HFFc6 (cell line): ENCODE data around the gene GPC5. TPM values are rescaled to one million over a fixed set of nuclear protein-coding genes. Genes with fewer than 3 reads are reported as not detected.

Source experiments
- DNase-seq: peaks from one replicate; pipeline ENCODE4 v3.0.0-alpha.2; 2018
- H3K27ac Mint-ChIP-seq: 2 replicates; pipeline ENCODE4 v1.8.0; 2020; ENCODE audit warnings: mild to moderate bottlenecking, mixed read lengths
- H3K27me3 Mint-ChIP-seq: 2 replicates; pipeline ENCODE4 v1.8.0; 2021; ENCODE audit warnings: mild to moderate bottlenecking, moderate library complexity, mixed read lengths; ENCODE audit not compliant: insufficient read depth
- H3K36me3 Mint-ChIP-seq: 2 replicates; pipeline ENCODE4 v1.8.0; 2021; ENCODE audit warnings: low read depth, mixed read lengths
- H3K4me1 Mint-ChIP-seq: 2 replicates; pipeline ENCODE4 v1.8.0; 2020; ENCODE audit warnings: low read depth, mixed read lengths
- H3K4me3 Mint-ChIP-seq: 2 replicates; pipeline ENCODE4 v1.8.0; 2020; ENCODE audit warnings: mild to moderate bottlenecking, moderate library complexity, mixed read lengths
- H3K9me3 Mint-ChIP-seq: 2 replicates; pipeline ENCODE4 v1.8.0; 2020; ENCODE audit warnings: mild to moderate bottlenecking, mixed read lengths
- CTCF ChIP-seq: fragments of 200-600 bp; sonication (generic); IDR thresholded peaks from 2 replicates; pipeline ENCODE4 v1.5.0; 2021; ENCODE audit warnings: antibody characterized with exemption, mild to moderate bottlenecking
- total RNA-seq, 6 experiments: library from RNA; stranded (reverse); fragmentation: NEBNext Ultra II Directional; extraction: Animal tissue kit (Norgen Biotek cat#: 25700); gene quantifications; 2 replicates in 1 of 6; 3 replicates in 5 of 6; pipeline ENCODE4 v1.2.3, GENCODE V29; 2021

Gene GPC5
- total RNA-seq, 6 experiments from 2014 or later, result 0.06 TPM; not detected in 5

GRCh38 chr13:92833071-92833470 is 1434.7 kb downstream of the GPC5 start:
- peaks cover 2% of the 10 kb centered on the region for H3K27me3 Mint-ChIP-seq
- DNase-seq, result no peak
- H3K9me3 Mint-ChIP-seq, result peaks cover 10% of the 10 kb centered on the region
- H3K4me3 Mint-ChIP-seq, result no peak overlapping the region
- no peak overlapping the region for H3K27ac Mint-ChIP-seq
- no peaks in the 10 kb centered on the region for H3K36me3 Mint-ChIP-seq
- H3K4me1 Mint-ChIP-seq, result no peaks in the 10 kb centered on the region
- TF ChIP-seq CTCF, result no peak

- no peak overlapping the region for H3K27ac Mint-ChIP-seq
- TF ChIP-seq CTCF, result no peak
- no peaks in the 10 kb centered on the region for H3K36me3 Mint-ChIP-seq
- no peak for DNase-seq
- H3K4me1 Mint-ChIP-seq, result no peaks in the 10 kb centered on the region
- peaks cover 2% of the 10 kb centered on the region for H3K27me3 Mint-ChIP-seq
- peaks cover 10% of the 10 kb centered on the region; the same call in 1 of the 2 replicates for H3K9me3 Mint-ChIP-seq
- H3K4me3 Mint-ChIP-seq, result no peak overlapping the region
Measured at GRCh38 chr13:92836171-92836570, 1437.8 kb downstream of the GPC5 start.

GRCh38 chr13:92838786-92839185 is 1440.4 kb downstream of the GPC5 start:
- no peaks in the 10 kb centered on the region for H3K36me3 Mint-ChIP-seq
- TF ChIP-seq CTCF, result no peak
- H3K27me3 Mint-ChIP-seq, result no peaks in the 10 kb centered on the region
- H3K4me3 Mint-ChIP-seq, result no peak overlapping the region
- peaks cover 5% of the 10 kb centered on the region; the same call in 1 of the 2 replicates for H3K9me3 Mint-ChIP-seq
- H3K4me1 Mint-ChIP-seq, result peaks cover 16% of the 10 kb centered on the region; the same call in 1 of the 2 replicates
- no peak overlapping the region for H3K27ac Mint-ChIP-seq
- peak; percentile 34 for DNase-seq

GRCh38 chr13:92842145-92842544 is 1443.7 kb downstream of the GPC5 start:
- peak overlapping the region; percentile 53; the same call in 1 of the 2 replicates for H3K27ac Mint-ChIP-seq
- no peak overlapping the region for H3K4me3 Mint-ChIP-seq
- no peaks in the 10 kb centered on the region for H3K27me3 Mint-ChIP-seq
- peaks cover 18% of the 10 kb centered on the region; the same call in 1 of the 2 replicates for H3K4me1 Mint-ChIP-seq
- H3K9me3 Mint-ChIP-seq, result peaks cover 1% of the 10 kb centered on the region; the same call in 1 of the 2 replicates
- peak; percentile 49 for DNase-seq
- no peak for TF ChIP-seq CTCF
- H3K36me3 Mint-ChIP-seq, result no peaks in the 10 kb centered on the region

- Mint-ChIP-seq H3K27ac (no peak overlapping the region), H3K4me1 (peaks cover 18% of the 10 kb centered on the region; the same call in 1 of the 2 replicates), H3K4me3 (no peak overlapping the region), H3K36me3 (no peaks in the 10 kb centered on the region), H3K9me3 (no peaks in the 10 kb centered on the region; the same call in 1 of the 2 replicates), H3K27me3 (no peaks in the 10 kb centered on the region)
- no peak for TF ChIP-seq CTCF
- DNase-seq, result peak; percentile 1
Measured at GRCh38 chr13:92843549-92843948, 1445.1 kb downstream of the GPC5 start.
